ENCODE results near the gene KCNS3. TPM values are rescaled to one million over a fixed set of nuclear protein-coding genes. Genes with fewer than 3 reads are reported as not detected.

The KCNS3 gene
- total and polyA plus RNA-seq, 4 donors = 5.4 to 15.0 (median 11.2) TPM

DNA sequence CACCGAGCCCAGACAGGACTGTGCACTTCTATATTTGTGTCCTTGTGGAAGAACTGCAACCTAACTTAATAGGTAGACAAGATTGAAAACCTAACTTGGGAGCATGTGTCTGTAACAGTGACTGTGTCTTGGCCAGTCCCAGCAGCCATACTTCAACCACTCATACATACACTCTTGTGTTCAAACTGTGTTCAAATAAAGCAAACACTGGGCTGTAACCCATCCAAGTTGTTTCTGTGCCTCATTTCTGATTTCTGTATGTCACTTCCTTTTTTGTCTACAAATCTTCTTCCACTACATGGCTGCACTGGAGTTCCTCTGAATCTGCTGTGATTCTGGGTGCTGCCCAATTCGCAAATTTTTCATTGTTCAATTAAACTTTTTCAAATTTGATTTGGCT, 31.2 kb upstream of the KCNS3 start:
- WGBS, 2 donors = 89% methylated on average over 2 of the region's 2 CpGs
- intact Hi-C loops (cut with DNase I) = no loop called here
- Histone ChIP-seq H3K9me3 (ENCODE audit: control insufficient read depth, low read length) (no peaks in the 10 kb centered on the region), H3K4me3 (ENCODE audit: low read length in 2 of 2) (no peak overlapping the region), H3K27ac (ENCODE audit: low read depth in 1 of 2, low read length in 2 of 2) (no peak overlapping the region), H3K27me3 (ENCODE audit: control insufficient read depth in 1 of 2, insufficient read depth in 2 of 2, low read length in 1 of 2) (no peaks in the 10 kb centered on the region), H3K4me1 (ENCODE audit: control insufficient read depth in 1 of 2, insufficient read depth in 2 of 2, low read length in 2 of 2) (no peaks in the 10 kb centered on the region), H3K36me3 (ENCODE audit: control insufficient read depth in 1 of 2, insufficient read depth in 2 of 2, low read length in 1 of 2) (no peaks in the 10 kb centered on the region)
- DNase-seq = no peak
- ATAC-seq (ENCODE audit: low FRiP score) = no peak

DNA sequence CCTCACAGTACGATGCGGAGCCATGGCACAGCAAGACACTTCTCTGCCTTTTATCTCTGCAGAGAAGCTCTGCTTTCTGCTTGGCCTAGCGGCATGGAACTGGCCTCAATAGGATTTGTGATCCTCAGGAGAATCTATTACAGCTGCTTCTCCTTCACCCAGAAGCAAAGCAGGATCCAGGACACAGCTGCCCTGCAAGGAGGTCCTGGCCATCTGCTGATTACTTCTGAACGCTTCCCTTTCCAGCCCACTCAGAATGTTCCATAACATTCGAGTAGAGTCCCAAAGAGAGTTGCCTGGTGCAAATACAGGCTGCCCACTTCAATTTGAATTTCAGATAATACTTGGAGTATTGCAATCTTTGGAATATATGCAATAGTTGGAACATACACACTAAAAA, 29.2 kb upstream of the KCNS3 start:
- Histone ChIP-seq H3K27ac (ENCODE audit: low read depth in 1 of 2, low read length in 2 of 2) (no peak overlapping the region), H3K4me3 (ENCODE audit: low read length in 2 of 2) (no peak overlapping the region), H3K9me3 (ENCODE audit: control insufficient read depth, low read length) (no peaks in the 10 kb centered on the region), H3K36me3 (ENCODE audit: control insufficient read depth in 1 of 2, insufficient read depth in 2 of 2, low read length in 1 of 2) (no peaks in the 10 kb centered on the region), H3K27me3 (ENCODE audit: control insufficient read depth in 1 of 2, insufficient read depth in 2 of 2, low read length in 1 of 2) (no peaks in the 10 kb centered on the region), H3K4me1 (ENCODE audit: control insufficient read depth in 1 of 2, insufficient read depth in 2 of 2, low read length in 2 of 2) (no peaks in the 10 kb centered on the region)
- ATAC-seq (ENCODE audit: low FRiP score) (no peak), DNase-seq (no peak)
- intact Hi-C loops (cut with DNase I) = no loop called here
- WGBS, 2 donors = 79 to 85% methylated on average over 5 of the region's 5 CpGs

DNA sequence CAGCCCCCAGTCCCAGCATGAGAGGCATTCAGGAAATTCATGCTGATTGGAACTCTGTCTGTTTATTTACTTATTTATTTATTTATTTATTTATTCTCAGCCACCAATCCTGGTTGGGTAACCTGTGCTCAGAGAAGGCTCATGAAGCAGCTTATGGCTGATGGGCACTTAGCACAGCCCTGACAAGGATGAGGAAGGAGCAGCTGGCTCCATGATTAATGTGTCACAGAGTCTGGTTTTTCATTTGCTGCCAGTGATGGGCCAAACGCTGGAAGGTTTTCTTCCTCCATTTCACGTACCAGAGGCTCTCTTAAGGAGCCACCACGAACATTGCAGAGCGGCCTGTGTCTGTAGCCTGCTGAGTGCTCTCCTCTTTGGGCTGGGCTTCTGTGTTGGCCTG, 28.3 kb upstream of the KCNS3 start:
- Histone ChIP-seq H3K27me3 (ENCODE audit: control insufficient read depth in 1 of 2, insufficient read depth in 2 of 2, low read length in 1 of 2) (no peaks in the 10 kb centered on the region), H3K36me3 (ENCODE audit: control insufficient read depth in 1 of 2, insufficient read depth in 2 of 2, low read length in 1 of 2) (no peaks in the 10 kb centered on the region), H3K9me3 (ENCODE audit: control insufficient read depth, low read length) (no peaks in the 10 kb centered on the region), H3K27ac (ENCODE audit: low read depth in 1 of 2, low read length in 2 of 2) (no peak overlapping the region), H3K4me3 (ENCODE audit: low read length in 2 of 2) (no peak overlapping the region), H3K4me1 (ENCODE audit: control insufficient read depth in 1 of 2, insufficient read depth in 2 of 2, low read length in 2 of 2) (no peaks in the 10 kb centered on the region)
- 81 to 85% methylated on average over 4 of the region's 4 CpGs for WGBS, 2 donors
- ATAC-seq (ENCODE audit: low FRiP score) (no peak), DNase-seq (no peak)
- intact Hi-C loops (cut with DNase I) = loop anchor here (5.0 kb wide), 2 partner anchors 327 to 527 kb away; no protein-coding TSS in a partner anchor

DNA sequence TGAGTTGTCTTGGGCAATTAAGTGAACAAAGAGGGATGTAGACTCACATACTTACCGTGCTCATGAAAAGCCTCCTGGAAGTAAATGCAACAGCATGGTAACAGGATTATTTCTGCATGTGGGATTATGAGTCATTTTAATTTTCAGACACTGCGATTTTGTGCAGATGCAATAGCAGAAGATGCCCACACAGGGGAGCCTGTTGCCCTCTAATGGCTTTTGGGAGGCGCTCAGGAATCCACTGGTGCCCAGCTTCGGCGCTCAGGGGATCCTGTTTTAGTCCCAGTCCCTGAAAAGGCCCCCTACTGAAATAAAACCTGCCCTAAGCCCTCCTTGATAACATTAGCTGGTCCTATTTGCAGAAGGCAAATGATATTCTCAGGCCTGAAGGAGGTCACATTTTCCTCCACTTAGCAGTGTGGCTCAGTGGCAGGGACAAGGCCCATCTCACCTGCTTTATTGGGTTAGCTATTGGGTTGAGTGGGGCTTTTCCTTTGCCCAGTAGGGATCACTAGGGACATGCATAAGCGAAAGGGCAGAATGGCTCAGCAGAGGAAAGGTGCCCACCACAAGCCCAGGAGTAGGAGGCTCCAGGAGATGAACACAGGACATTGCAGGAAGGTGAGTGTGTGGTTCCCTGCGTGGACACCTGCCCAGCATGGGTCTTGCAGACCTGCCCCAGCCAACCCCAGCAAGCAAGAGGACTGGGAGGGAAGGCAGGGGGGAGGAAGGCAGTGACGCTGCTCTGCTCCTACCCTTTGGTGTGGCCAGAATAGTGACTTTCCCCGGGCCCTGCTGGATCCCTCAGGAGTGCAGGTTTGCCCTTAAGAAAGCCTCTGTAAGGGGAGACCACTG, 26.5 kb upstream of the KCNS3 start:
- Histone ChIP-seq H3K4me3 (ENCODE audit: low read length in 2 of 2) (no peak overlapping the region), H3K4me1 (ENCODE audit: control insufficient read depth in 1 of 2, insufficient read depth in 2 of 2, low read length in 2 of 2) (no peaks in the 10 kb centered on the region), H3K9me3 (ENCODE audit: control insufficient read depth, low read length) (no peaks in the 10 kb centered on the region), H3K36me3 (ENCODE audit: control insufficient read depth in 1 of 2, insufficient read depth in 2 of 2, low read length in 1 of 2) (no peaks in the 10 kb centered on the region), H3K27me3 (ENCODE audit: control insufficient read depth in 1 of 2, insufficient read depth in 2 of 2, low read length in 1 of 2) (no peaks in the 10 kb centered on the region), H3K27ac (ENCODE audit: low read depth in 1 of 2, low read length in 2 of 2) (no peak overlapping the region)
- DNase-seq (peak; percentile 68 to 79), ATAC-seq (ENCODE audit: low FRiP score) (peak; percentile 76)
- intact Hi-C loops (cut with DNase I) = loop anchor here (1.0 to 5.0 kb wide), 4 partner anchors 297 to 525 kb away; no protein-coding TSS in a partner anchor
- 41 to 42% methylated on average over 9 of the region's 9 CpGs for WGBS, 2 donors

DNA sequence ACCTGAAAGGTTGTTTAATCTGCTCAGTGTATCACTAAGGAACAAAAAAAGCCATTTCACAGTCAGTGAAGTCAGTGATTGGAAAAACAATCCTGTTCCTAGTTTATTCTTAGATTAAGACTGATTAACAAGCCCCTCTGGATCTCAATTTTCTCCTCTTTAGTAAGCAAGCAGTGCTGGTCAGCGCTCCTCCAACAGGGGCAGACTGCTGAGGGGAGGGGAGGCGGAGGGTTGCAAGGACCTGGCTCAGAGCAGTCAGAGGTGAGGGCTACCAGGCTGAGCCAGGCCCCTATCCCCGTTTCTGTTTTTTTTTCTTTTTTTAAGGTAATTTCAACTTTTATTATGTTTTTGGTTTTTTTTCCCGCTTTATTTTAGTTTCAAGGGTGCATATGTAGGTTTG, 24.7 kb upstream of the KCNS3 start:
- 59 to 64% methylated on average over 4 of the region's 4 CpGs for WGBS, 2 donors
- H3K9me3 ChIP-seq (ENCODE audit: control insufficient read depth, low read length) = no peaks in the 10 kb centered on the region
- H3K4me1 ChIP-seq (ENCODE audit: control insufficient read depth in 1 of 2, insufficient read depth in 2 of 2, low read length in 2 of 2) = no peaks in the 10 kb centered on the region
- intact Hi-C loops (cut with DNase I) = loop anchor here (2.0 to 5.0 kb wide), 3 partner anchors 295 to 524 kb away; no protein-coding TSS in a partner anchor
- ATAC-seq (ENCODE audit: low FRiP score) (no peak), DNase-seq (no peak)
- H3K4me3 ChIP-seq (ENCODE audit: low read length in 2 of 2) = no peak overlapping the region
- no peak overlapping the region for H3K27ac ChIP-seq (ENCODE audit: low read depth in 1 of 2, low read length in 2 of 2)
- H3K36me3 ChIP-seq (ENCODE audit: control insufficient read depth in 1 of 2, insufficient read depth in 2 of 2, low read length in 1 of 2) = no peaks in the 10 kb centered on the region
- H3K27me3 ChIP-seq (ENCODE audit: control insufficient read depth in 1 of 2, insufficient read depth in 2 of 2, low read length in 1 of 2) = no peaks in the 10 kb centered on the region

DNA sequence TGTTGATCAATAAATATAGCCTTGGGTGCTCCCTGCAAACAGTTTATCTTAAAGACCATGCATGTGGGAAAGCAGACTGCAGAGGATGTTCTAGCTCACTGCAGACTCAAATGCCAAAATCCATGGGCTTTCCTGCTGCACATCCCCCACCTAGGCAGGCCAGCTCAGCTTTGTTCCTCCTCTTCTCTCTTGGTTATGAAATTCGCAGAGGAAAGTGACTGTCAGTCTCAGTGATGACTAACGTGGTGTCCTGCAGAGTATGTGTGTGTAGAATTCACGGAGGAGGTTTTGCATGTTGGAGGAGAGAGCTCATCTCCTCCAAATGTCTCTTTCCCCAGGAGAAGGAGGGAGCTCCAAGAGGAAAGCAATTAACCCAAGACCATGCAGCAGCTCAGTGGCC, 21.4 kb upstream of the KCNS3 start:
- H3K27me3 ChIP-seq (ENCODE audit: control insufficient read depth in 1 of 2, insufficient read depth in 2 of 2, low read length in 1 of 2) = no peaks in the 10 kb centered on the region
- no peak for DNase-seq
- H3K4me3 ChIP-seq (ENCODE audit: low read length in 2 of 2) = no peak overlapping the region
- no peaks in the 10 kb centered on the region for H3K9me3 ChIP-seq (ENCODE audit: control insufficient read depth, low read length)
- ATAC-seq (ENCODE audit: low FRiP score) = no peak
- no peak overlapping the region for H3K27ac ChIP-seq (ENCODE audit: low read depth in 1 of 2, low read length in 2 of 2)
- no peaks in the 10 kb centered on the region for H3K4me1 ChIP-seq (ENCODE audit: control insufficient read depth in 1 of 2, insufficient read depth in 2 of 2, low read length in 2 of 2)
- intact Hi-C loops (cut with DNase I) = no loop called here
- WGBS, 2 donors = 46% methylated on average over 3 of the region's 3 CpGs
- no peaks in the 10 kb centered on the region for H3K36me3 ChIP-seq (ENCODE audit: control insufficient read depth in 1 of 2, insufficient read depth in 2 of 2, low read length in 1 of 2)

DNA sequence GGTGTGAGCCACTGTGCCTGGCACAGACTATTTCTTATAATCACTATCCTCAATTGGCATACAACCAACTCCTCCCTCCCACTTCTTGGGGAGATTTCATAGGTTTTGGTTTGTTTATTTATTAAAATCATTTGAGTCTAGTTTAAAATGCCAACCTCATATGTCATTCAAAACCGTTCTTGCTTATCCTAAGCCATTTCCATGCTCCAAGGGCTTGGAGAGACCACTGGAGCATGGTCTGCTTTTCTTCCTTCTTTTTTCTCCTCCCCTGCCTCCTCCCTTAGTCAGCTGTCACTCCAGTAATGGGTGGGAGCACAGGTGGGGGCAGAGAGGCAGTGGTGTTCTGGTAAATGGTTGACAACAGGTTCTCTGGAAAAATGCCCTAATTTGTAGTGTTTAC, 20.4 kb upstream of the KCNS3 start:
- Histone ChIP-seq H3K27me3 (ENCODE audit: control insufficient read depth in 1 of 2, insufficient read depth in 2 of 2, low read length in 1 of 2) (no peaks in the 10 kb centered on the region), H3K9me3 (ENCODE audit: control insufficient read depth, low read length) (no peaks in the 10 kb centered on the region), H3K4me1 (ENCODE audit: control insufficient read depth in 1 of 2, insufficient read depth in 2 of 2, low read length in 2 of 2) (no peaks in the 10 kb centered on the region), H3K36me3 (ENCODE audit: control insufficient read depth in 1 of 2, insufficient read depth in 2 of 2, low read length in 1 of 2) (no peaks in the 10 kb centered on the region), H3K27ac (ENCODE audit: low read depth in 1 of 2, low read length in 2 of 2) (no peak overlapping the region), H3K4me3 (ENCODE audit: low read length in 2 of 2) (no peak overlapping the region)
- 64 to 72% methylated on average over 1 of the region's 1 CpG for WGBS, 2 donors
- no peak for ATAC-seq (ENCODE audit: low FRiP score)
- intact Hi-C loops (cut with DNase I) = no loop called here
- DNase-seq = no peak

DNA sequence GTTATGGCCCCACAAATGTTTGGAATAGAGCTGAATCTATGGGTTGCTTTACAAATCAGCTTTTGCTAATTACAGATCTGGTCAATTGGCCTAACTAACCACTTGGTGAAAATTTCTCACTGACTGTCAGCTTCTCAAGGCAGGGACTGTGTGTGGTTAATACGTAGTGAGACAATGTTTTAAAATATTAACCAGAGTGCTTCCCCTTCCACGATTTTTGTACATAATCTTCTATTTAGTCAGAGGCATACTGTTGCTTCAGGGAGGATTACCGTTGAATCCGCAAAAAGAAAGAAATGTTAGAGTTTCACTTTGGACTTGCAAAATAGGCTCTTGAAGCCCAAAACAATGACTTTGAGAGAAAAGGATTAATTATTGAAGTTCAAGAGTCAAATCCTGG, 14.9 kb upstream of the KCNS3 start:
- 61% methylated on average over 4 of the region's 4 CpGs for WGBS, 2 donors
- intact Hi-C loops (cut with DNase I) = no loop called here
- no peaks in the 10 kb centered on the region for H3K36me3 ChIP-seq (ENCODE audit: control insufficient read depth in 1 of 2, insufficient read depth in 2 of 2, low read length in 1 of 2)
- ATAC-seq (ENCODE audit: low FRiP score) (no peak), DNase-seq (no peak)
- no peaks in the 10 kb centered on the region for H3K9me3 ChIP-seq (ENCODE audit: control insufficient read depth, low read length)
- H3K4me3 ChIP-seq (ENCODE audit: low read length in 2 of 2) = no peak overlapping the region
- H3K4me1 ChIP-seq (ENCODE audit: control insufficient read depth in 1 of 2, insufficient read depth in 2 of 2, low read length in 2 of 2) = no peaks in the 10 kb centered on the region
- H3K27ac ChIP-seq (ENCODE audit: low read depth in 1 of 2, low read length in 2 of 2) = no peak overlapping the region
- no peaks in the 10 kb centered on the region for H3K27me3 ChIP-seq (ENCODE audit: control insufficient read depth in 1 of 2, insufficient read depth in 2 of 2, low read length in 1 of 2)

DNA sequence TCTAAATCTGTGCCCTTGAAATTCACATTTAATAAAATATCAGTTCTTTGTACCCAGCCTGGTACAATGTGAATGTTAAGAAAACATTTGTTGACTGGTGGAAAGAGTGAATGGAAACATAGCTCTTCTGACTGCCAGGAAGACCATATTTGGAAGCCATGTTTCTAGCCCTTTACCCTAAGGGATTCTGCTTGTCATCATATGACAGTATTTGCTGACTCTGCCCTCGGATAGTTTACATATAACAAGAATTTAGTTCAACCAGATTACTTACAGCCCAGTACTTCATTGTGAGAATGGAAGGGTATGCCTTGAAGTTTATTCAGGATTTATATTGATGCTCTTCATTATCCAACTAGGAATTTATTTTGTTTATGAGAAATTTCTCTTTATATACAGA, 13.8 kb upstream of the KCNS3 start:
- intact Hi-C loops (cut with DNase I) = no loop called here
- 16 to 34% methylated on average over 1 of the region's 1 CpG for WGBS, 2 donors
- no peaks in the 10 kb centered on the region for H3K27me3 ChIP-seq (ENCODE audit: control insufficient read depth in 1 of 2, insufficient read depth in 2 of 2, low read length in 1 of 2)
- H3K27ac ChIP-seq (ENCODE audit: low read depth in 1 of 2, low read length in 2 of 2) = no peak overlapping the region
- no peak overlapping the region for H3K4me3 ChIP-seq (ENCODE audit: low read length in 2 of 2)
- DNase-seq (no peak), ATAC-seq (ENCODE audit: low FRiP score) (no peak)
- H3K9me3 ChIP-seq (ENCODE audit: control insufficient read depth, low read length) = no peaks in the 10 kb centered on the region
- no peaks in the 10 kb centered on the region for H3K36me3 ChIP-seq (ENCODE audit: control insufficient read depth in 1 of 2, insufficient read depth in 2 of 2, low read length in 1 of 2)
- H3K4me1 ChIP-seq (ENCODE audit: control insufficient read depth in 1 of 2, insufficient read depth in 2 of 2, low read length in 2 of 2) = no peaks in the 10 kb centered on the region
